ENCODE results near the gene ACTL6B. TPM values are rescaled to one million over a fixed set of nuclear protein-coding genes. Genes with fewer than 3 reads are reported as not detected.

Gene ACTL6B
- not detected in 2 replicates for total RNA-seq

DNA sequence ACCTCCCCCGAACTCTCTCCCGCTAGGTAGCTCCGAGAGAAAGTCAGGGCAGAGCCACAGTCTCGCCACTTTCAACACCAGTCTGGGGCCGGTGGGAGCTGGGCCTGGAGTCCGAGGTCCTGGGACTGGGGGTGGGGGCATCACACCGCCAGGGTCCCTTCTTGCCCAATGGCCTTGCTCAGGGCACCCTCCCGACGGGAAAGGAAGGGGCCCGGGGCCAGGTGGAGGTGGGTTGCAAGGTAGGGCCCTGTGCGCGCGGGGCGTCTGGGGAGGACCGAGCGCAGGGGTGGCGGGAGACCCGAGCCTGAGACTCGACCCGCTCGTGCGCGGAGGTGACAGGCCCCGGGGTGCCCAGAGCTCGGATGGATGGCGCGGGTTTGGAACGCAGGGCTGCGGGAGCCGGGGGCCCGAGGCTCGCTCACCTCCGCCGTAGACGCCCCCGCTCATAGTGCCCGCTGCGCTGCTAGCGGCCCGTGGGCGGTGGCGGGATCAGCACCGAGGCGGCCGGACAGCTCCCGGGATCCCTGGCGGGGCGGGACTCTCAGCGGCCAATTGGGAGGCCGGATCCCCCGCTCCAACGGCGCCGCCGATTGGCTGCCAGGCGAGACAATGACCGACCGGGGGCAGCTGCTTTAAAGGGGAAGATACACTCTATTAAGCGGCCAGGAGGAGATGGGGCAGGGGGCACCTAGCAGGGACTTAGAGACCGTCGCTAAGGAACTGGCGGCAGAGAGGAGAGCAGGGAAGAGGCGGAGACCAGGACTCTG lies at the start of gene ACTL6B:
TSS of gene ACTL6B (minus strand) at position 541 of the 767 bp plus-strand sequence. CDS start at position 447, 94 bp downstream.

DNA sequence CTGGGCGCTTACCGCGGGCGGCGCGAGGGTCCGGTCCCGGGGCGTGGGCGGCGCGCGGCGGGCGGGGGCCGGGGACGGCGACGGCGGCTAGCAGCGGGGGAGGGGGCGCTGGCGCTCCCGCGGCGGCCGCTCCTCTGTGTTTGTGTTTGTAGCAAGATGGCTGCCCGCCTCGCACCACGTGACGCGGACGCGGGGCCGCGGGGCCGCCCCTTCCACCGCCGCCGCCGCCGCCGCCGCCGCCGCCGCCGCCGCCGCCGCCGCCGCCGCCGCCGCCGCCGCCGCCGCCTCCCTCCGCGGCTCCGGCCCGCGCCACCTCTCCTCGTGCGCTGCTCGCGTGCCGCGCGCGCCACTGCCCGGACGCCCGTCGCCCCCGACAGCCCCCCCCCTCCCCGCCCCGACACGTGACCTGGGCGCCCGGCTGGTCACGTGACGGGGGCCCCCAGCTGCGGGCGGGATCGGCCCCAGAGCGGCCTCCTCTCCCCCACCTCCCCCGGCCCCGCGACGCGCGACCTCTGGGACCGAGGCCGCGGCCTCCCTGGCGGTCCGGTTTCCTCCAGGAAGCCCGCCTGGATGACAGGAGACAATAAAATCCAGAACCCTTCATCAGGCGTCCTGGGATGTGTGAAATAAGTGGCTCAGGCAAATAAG lies 38.0 kb upstream of the ACTL6B start, which contains the start of gene GIGYF1:
TSS of gene GIGYF1 (minus strand) at position 153 of the 648 bp plus-strand sequence. CDS start 6,012 bp downstream, outside the sequence.

DNA sequence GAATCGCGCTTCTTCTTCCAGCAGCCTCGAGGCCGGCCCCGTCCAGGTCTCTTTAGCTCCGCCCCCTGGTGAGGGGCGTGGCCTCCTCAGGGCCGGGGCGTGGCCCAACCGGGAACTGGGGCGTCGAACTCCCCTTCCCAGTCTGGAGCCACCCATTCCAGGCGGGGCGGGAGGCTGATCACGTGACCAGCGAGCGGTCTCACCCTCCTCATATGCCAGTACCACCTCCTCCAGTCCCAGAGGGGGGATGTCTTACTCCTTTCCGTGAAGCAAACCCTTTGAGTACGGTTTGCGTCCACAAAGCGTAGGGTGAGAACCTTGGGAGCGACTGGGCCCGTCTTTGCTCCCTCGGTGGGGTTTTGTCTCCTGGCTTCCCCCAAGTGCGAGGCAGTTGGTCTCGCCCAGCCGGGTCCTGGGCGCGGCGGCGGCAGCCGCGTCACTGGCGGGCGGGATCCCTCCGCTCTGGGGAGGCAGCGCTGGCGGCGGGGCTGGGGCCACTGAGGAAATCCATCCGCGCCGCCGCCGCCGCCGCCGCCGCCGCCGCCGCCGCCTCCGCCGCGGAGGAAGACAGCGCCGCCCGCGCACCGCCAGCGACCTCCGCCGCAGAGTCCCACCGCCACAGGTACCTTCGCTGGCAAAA lies 17.2 kb upstream of the ACTL6B start, which contains the start of gene GNB2:
TSS of gene GNB2 (plus strand) at position 439 of the 640 bp plus-strand sequence. CDS start 2,526 bp downstream, outside the sequence.

DNA sequence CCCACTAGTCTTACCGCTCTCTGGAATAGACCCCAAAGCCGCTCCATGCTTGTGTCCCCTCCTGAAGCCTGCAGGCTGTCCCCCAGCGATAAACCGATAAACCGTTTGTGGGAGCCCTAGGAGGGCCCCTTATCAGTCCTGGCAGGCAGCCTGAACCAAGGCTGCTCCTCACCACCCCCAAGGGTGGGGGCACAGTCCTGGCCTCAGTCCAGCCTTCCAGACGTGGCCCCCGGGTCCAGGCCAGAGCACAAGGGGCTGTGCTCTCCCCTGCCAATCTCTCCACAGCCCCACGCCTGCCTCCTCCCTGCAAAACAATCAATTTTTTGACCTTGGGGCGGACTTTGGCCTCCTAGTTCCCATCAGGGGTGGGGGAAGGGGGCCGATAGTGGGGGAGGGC lies 14.8 kb downstream of the ACTL6B start, which contains the start of gene TFR2:
TSS of gene TFR2 (minus strand) at position 90 of the 397 bp plus-strand sequence. CDS start at position 47, 43 bp downstream.

DNA sequence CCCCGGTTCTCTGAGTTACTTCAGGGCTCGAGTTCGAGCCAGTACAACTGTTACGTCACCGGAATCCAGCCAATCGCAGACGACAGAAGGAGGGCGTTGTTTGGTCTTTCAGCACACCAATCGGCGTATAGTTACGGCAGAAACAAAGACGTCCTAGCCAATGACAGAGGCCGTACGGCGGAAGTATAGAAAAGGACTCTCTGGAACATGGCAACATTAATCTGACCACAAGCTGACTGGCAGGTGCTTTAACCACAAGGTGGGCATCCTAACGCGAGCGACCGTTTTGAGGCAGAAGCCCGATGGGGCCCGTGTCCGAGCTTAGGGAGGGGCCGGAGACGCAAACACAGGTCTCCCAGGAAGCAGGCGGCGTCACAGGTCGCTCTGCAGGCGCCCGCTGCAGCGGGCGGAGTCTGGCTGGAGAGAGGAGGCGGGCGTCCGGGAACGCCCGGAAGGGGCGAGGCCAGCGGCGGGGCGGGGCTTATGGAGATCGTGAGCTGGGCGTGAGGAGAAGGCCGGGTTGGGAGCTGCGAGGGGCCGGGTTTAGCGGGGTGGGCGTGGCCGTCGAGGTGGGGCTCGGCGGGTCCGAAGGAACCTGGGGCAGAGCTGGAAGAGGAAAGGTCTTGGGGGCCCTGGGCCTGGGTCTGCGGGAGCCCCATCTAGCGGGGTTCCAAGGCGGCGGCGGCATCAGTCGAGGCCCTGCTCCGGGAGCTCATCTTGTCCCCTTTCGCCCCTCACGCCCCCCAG lies 44.1 kb downstream of the ACTL6B start, which contains the start of gene MOSPD3:
TSS of gene MOSPD3 (plus strand) at position 558 of the 747 bp plus-strand sequence. CDS start 252 bp downstream, outside the sequence.

Other genes starting within 250 kb of the ACTL6B start
- gene ZCWPW1, start 227.7 kb downstream of the ACTL6B start, total RNA-seq = 1.6 and 4.3 TPM in 2 replicates
- gene MEPCE, start 226.6 kb downstream of the ACTL6B start, total RNA-seq = 34.1 and 47.5 TPM in 2 replicates
- gene PPP1R35, start 220.0 kb downstream of the ACTL6B start, total RNA-seq = 6.3 and 12.5 TPM in 2 replicates
- 0.87 and 1.2 TPM in 2 replicates for gene SPACDR, start 192.2 kb downstream of the ACTL6B start, total RNA-seq
- 23.5 and 29.4 TPM in 2 replicates for gene TSC22D4, start 177.2 kb downstream of the ACTL6B start, total RNA-seq
- 0.87 and 2.0 TPM in 2 replicates for gene NYAP1, start 172.5 kb downstream of the ACTL6B start, total RNA-seq
- 11.8 and 20.2 TPM in 2 replicates for gene AGFG2, start 117.2 kb downstream of the ACTL6B start, total RNA-seq
- gene SAP25, start 82.5 kb downstream of the ACTL6B start, total RNA-seq = 0.79 TPM in 1 of 2 replicates, not detected in the other
- 19.6 and 52.1 TPM in 2 replicates for gene LRCH4, start 70.3 kb downstream of the ACTL6B start, total RNA-seq
- 0.39 and 0.54 TPM in 2 replicates for gene FBXO24, start 70.1 kb downstream of the ACTL6B start, total RNA-seq
- gene PCOLCE, start 54.1 kb downstream of the ACTL6B start, total RNA-seq = 2.7 and 9.8 TPM in 2 replicates
- gene MOSPD3, start 43.9 kb downstream of the ACTL6B start, total RNA-seq = 13.6 and 20.4 TPM in 2 replicates
- 1.2 and 1.7 TPM in 2 replicates for gene TFR2, start 14.9 kb downstream of the ACTL6B start, total RNA-seq
- 110 and 162 TPM in 2 replicates for gene GNB2, start 17.3 kb upstream of the ACTL6B start, total RNA-seq
- gene GIGYF1, start 37.8 kb upstream of the ACTL6B start, total RNA-seq = 23.4 and 30.2 TPM in 2 replicates
- gene POP7, start 49.7 kb upstream of the ACTL6B start, total RNA-seq = 30.6 and 40.0 TPM in 2 replicates
- gene EPO, start 64.0 kb upstream of the ACTL6B start, total RNA-seq = 0.22 and 0.39 TPM in 2 replicates
- not detected in 2 replicates for gene ZAN, start 77.1 kb upstream of the ACTL6B start, total RNA-seq
- 172 and 189 TPM in 2 replicates for gene EPHB4, start 171.1 kb upstream of the ACTL6B start, total RNA-seq
- 26.7 and 46.5 TPM in 2 replicates for gene SLC12A9, start 196.3 kb upstream of the ACTL6B start, total RNA-seq
- gene TRIP6, start 210.9 kb upstream of the ACTL6B start, total RNA-seq = 67.5 and 94.1 TPM in 2 replicates
- gene SRRT, start 218.7 kb upstream of the ACTL6B start, total RNA-seq = 39.0 and 53.0 TPM in 2 replicates
- gene UFSP1, start 233.3 kb upstream of the ACTL6B start, total RNA-seq = 9.3 and 11.0 TPM in 2 replicates
- gene ACHE, start 239.4 kb upstream of the ACTL6B start, total RNA-seq = 1.5 and 2.0 TPM in 2 replicates